ENCODE data around the gene GMIP.

- TF ChIP-seq EZH2 (IDR thresholded peaks at IDR 0.05; ENCODE audit: borderline replicate concordance, low read depth, low read length, severe bottlenecking) (no peak), POLR2A (IDR thresholded peaks at IDR 0.05; ENCODE audit: low read depth, low read length) (no peak), CTCF (IDR thresholded peaks at IDR 0.05; ENCODE audit: extremely low read depth in 1 of 2, insufficient read depth in 1 of 2, low read depth in 1 of 2, low read length in 2 of 2) (no peak), POLR2AphosphoS5 (IDR thresholded peaks at IDR 0.05; ENCODE audit: insufficient read depth, low read depth, low read length) (no peak), MYC (IDR thresholded peaks at IDR 0.05; ENCODE audit: low read depth, low read length) (no peak), JUN (IDR thresholded peaks at IDR 0.05; ENCODE audit: borderline replicate concordance, insufficient read depth, insufficient read length, low read depth) (no peak)
These were observed 8.1 kb downstream of the GMIP start for GRCh38 chr19:19635313-19635702.

All from endothelial cell of umbilical vein (primary cell).